Femur (tissue), 1 donor: ENCODE measurements around the gene APBB2.

Source experiments
- DNase-seq: peaks from one replicate; pipeline ENCODE4 v3.0.0-alpha.2; 2017

Gene APBB2

DNA sequence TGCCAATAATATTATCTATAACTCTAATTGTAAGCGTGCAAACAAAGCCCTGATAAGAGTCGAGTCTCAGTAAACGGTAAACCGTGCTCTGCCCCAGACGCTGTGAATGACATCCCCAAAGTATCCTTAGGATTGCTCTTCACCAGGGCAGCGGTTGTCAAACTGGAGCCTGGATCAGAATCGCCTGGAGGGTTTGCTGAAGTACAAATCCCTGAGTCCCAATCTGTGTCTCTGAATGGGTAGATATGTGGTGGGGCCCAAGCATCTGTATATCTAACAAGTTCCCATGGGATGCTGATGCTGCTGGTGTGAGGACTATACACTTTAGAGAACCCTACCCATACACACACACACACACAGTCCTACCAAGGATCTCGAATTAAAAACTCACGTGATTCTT is 813 bp upstream of the APBB2 start:
- DNase-seq: no peak

DNA sequence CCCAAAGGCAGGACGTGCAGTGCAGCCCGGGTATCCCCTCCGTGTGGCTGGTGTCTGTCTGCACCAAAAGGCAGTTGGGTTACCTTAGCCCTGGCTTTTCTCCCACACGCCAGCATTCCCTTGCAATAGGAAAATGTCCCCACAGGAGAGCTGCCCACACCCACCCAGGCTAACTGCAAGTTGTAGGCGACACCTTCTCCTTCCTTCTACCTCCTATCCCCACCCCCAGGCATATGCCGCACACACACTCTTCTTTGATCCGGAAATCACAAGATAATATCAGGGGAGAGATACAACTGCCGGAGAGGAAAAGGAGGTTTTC is 444 bp upstream of the APBB2 start:
- DNase-seq: no peak

DNA sequence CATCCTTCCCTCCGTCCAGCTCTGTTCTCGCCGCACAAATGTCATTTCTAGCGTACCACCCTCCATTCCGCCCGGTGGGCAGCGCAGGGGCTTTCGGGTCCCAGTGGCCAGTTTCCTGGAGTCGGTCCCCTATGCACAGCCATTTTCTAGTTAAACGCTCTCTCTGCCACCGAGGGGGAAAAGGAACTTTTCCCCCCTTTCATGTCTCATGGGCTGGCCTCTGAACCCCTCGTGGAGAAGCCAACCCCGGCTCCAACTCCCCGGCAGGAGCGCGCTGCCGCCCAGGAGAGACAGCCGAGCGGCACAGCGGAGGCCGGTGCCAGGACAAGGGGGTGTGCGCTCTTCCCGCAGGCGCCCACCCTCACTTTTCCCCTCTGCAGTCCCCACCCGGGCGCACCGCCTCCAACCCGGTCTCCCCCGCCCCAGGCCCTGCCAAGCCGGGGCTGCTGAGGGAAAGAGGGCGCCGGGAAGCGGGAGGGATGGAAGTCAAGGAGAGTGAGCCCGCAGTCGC is 662 bp downstream of the APBB2 start:
- peak; percentile 50 for DNase-seq

DNA sequence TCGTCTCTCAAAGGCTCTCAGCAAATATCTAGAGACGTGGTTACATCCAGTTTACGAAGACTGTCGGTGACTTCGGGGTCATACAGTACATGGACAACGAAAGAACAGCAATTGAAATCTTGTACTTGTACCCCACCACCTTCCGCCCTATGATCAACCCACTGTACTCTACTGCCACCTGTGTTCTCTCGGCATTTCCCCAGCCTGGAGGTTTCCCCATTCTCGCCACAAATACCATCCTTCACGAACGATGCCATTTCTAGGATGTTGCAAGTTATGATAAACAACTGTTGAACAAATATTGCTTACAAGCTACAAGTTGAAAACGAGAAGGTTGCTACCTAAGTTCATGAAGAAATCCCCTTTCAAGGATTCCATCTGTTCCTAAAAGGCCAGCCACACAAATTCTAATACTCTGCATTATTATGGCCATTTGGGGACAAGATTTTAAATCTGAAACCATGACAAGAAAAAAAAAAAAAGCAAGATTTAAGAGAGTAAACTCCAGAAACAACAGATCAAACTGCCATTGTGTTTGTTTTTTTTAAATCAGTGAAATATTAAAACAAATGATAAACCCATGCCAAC is 1.6 kb downstream of the APBB2 start:
- peak; percentile 67 for DNase-seq

DNA sequence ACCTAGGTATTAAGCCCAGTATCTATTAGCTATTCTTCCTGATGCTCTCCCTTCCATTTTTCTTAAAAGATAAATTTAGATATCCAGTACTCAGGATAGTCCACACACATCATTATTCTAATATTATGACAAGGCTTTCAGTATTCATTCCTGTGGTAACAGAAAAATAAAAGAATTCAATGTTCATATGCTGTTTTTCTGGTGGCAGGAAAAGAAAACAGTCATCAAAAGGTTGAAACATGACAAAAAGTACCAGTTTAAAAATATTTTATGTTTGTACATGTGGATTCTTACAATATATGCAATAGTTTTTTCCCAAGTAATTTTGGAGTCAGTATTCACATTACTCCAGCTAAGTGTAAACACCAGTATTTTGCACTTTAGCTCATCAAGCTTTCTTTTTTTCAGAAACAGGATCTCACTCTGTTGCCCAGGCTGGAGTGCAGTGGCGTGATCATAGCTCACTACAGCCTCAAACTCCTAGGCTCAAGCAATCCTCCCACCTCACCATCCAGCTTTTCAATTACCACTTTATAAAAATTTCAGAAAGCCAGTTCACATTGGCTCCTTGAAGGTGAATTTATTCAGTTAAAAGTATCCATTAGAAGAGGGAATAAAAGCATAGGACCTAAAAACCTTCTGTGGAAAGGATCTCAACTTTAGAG is 2.3 kb downstream of the APBB2 start:
- no peak for DNase-seq

DNA sequence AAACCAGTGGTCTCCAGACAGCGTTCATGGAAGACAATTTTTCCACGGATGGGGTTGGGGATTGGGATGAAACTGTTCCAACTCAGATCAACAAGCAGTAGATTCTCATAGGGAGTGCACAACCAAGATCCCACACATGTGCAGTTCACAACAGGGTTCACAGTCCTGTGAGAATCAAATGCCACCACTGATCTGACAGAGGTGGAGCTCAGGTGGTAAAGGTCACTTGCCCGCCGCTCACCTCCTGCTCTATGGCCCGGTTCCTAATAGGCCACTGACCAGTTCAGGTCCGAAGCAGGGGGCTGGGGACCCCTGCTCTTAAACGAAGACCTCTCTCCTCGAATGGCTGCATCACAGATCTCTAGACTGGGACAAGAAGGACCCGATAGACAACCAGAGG is 4.4 kb downstream of the APBB2 start:
- no peak for DNase-seq

DNA sequence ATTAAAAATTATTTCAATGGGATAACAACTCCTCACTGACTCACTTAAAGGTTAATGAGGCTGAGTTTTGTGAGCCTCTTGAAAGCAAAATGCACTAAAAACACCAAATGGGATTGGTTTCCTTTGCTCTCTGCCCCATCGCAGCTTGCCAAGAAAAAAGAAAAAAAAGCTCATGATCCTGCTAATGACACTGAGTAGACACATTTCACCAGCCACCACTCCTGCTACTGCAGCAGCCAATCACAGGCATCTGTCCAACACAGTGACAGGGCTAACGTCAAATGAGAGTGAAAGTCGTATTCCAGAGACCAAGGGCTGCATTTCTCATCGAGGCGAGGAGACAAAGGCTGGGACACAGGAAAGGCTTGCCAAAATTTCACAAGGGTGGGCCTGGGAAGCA is 5.2 kb downstream of the APBB2 start:
- no peak for DNase-seq

DNA sequence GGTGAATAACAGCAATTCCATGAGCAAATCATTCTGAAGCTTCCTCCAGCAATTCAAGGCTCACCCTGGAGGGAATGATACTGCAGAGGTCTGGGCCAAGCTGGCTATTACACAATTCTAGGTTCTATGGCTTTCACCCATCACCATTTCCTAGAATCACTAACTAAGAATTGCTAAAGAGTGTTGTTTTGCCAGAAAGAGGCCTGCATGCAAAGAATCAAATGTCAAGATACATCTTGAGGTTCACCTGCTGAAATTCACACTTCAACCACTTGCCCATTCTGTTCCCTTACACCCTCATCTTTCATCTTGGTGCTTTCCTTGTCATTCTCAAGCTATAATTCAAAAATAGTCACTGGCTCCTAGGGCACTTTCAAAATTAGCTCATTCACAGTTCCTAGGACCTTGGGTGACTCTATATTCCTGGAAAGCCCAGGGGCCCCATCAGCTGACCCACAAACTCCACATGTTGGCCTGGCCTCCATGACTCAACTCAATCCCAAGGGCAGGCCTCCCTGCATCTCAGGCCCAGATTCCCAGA is 7.0 kb downstream of the APBB2 start:
- no peak for DNase-seq

DNA sequence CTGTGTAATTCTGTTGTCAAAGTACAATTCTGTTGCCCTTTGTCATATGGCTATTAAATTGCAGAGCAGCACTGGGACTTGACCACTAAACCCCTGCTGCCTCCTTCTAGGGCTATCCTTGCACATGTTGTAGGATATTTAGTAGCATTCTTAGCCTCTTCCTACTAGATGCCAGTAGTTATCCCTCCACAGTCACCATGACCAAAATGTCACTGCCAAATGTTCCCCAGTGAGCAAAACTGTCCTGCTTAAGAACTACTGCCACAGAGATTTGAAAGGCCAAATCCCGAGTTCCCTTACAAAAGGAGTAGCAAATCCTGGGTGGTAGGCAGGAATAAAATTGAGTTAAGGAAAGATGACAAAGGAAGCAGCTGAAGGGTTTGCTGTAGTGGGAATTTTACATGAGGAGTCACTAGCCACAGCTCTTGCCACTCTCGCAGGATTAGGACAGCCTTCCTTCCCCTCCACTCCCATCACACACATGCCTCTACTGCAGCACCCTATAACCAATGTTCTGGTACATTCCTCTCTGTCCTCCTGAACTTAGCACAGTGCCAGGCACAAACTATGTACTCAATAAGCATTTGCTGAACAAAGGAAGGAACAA is 8.4 kb downstream of the APBB2 start:
- DNase-seq: no peak

DNA sequence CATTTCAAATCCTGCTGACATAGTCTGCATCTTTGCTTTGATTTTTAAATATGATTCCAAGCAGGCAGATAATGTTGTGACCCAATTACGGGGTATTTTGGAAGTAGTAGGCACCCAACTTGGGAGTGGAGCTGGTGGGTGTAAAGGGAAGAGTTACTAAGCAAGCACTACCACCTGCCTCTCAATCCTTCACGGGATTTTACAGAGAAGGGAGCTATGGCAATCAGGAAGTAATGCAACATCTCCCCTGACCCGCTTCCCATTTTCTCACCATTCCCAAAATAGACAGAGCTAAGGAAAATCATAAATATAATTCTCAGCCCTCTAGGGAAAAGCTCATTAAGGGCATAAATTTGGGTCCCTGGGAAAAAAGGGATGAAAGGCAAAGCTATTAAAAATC is 9.2 kb downstream of the APBB2 start:
- DNase-seq: no peak

DNA sequence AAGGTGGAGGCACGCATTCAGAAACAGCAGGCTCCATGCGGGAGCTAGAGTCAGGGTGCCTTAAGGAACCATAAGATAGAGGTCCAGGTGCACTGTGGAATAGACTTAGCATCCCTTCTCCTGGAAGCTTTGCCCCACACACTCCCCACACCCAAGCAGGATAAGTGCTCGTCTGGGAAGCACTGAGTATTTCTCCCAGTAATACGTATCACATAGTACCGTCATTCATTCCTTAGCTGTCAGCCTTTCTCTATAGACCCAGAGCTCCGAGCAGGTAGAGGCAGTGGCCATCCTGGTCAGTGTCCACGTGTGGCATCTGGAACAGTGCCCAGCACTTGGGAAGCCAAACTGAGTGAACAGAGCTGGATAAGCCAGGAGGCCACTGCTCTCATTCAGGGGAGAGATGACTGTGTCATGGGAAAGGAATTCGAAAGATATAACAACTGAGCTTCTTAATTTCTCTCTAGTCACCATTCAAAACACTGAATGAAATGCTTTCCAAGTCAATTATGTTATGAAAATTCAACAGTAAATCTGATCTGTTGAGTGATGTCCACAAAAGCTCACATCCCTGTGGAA is 9.9 kb downstream of the APBB2 start:
- peak; percentile 40 for DNase-seq

DNA sequence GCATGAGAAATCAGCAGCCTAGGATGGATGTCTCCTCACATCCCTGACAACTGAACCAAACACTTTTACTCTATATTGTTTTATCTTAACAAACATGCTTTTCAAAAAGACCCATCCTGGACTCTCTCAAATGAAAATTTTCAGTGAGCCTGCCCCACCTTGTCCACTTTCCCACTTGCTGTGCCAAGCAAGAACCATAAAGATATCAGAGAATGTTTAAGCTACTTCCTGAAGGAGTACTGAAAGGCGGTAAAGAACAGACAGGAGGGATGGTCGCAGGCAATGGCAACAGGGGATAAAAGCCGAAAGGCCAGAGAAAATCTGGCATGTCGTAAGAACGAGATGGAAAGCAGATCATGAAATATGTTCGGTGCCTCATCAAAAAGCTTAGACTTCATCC is 10.5 kb downstream of the APBB2 start:
- no peak for DNase-seq

DNA sequence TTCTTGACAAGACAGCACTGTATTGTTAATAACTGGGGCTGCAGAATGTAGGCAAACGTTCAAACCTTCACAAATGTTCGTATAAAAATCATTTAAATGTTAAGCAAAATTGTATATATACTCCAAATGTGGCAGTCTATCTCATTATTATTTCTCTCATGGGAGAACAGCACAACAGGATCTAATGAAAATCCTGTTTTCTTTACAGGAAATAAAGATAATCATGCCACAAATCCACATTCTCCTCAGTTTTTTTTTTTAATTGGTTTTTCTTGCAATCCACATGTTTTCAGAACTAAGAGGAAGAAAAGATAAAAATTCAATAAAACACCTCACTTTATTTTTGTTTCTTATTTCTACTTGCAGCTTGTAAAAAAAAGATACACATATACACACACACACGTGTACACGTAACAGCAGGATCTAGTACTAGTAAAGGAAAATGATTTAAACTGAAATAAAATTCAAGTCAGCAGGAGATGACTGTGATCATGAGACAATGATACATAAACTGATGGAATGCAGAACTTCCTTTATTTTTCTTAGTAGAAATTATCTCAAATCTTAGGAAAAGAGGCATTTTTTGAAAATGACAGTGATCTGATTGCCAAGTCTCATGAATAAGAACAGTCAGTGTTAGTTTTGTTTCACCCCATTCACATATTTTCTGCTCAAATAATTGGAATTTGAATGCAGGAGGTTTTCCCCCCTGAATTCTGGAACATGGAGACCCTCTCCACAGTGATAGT is 11.3 kb downstream of the APBB2 start:
- no peak for DNase-seq

DNA sequence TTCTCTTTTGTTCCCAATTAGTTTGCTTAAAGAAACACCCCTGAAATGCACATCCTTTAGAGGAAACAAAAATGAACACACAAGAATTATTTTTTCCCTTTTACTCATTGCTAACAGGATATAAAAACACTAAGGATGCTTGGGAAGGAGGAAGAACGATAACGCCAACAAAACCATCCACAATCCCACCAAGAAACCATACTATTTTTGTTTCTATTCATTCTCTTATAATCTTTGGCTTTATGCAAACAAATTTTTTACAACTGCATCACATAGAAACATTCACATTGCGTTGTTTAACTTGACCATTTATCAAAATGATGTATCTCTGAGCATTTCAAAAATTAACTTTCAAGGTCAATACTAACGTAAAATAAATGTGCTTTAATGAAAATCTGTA is 12.0 kb downstream of the APBB2 start:
- DNase-seq: no peak

DNA sequence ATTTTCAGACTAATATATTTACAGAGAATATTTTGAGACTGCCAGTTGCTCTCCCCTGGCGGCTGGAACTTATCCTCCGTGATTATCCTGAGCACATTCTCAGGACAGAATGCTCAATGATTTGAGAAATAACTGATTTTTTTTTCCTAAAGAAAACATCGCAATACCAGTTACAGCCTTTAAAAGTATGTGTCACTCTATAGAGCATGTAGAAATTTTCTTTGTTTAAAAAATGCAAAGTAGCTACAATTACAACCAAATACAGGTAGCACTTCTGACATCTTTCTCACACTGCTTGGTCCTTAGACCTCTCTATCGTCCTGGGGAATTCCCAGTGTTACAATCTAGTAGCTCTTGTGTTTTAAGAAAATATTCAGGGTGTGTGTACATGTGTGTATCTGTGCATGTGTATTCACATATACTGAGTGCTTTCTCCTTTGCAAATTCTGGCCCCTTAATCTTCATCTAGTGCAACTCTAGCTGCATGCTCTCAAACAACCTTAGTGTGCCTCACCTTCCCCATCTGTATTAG is 13.8 kb downstream of the APBB2 start:
- DNase-seq: no peak

DNA sequence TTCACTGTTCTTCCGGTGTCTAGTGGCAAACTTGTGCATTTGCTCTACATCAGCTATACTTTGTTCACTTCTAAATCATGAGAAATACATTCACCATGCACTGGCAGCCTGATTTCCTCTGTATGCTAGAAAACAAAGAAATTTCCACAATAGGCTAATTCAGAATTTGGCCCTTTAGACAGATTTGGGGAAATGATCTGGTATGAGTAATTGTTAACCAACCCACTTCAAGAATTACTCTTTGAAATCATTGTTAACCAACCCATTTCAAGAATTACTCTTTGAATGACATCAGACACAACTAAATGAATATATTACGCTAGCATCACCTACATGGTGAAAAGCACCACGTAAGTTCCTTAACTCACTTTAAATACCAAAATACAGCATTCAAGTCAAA is 14.6 kb downstream of the APBB2 start:
- no peak for DNase-seq

DNA sequence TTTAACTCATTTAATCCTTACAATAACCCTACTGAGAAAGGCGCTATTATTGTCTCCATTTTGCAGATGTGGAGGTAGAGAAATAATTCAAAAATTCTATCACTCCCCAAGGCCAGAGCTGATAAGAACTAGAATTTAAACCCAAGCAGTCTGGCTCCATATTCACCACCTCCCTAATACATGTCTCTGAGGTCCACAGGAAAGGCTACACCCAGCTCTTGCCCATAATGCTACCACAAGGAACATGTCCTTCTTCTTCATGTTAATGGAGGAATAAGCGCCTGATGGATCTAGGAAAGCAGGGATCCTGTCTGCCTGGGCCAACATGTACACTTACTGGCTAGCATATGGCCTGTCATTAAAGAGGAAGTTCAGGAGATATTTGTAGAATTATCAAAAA is 16.3 kb downstream of the APBB2 start:
- no peak for DNase-seq

DNA sequence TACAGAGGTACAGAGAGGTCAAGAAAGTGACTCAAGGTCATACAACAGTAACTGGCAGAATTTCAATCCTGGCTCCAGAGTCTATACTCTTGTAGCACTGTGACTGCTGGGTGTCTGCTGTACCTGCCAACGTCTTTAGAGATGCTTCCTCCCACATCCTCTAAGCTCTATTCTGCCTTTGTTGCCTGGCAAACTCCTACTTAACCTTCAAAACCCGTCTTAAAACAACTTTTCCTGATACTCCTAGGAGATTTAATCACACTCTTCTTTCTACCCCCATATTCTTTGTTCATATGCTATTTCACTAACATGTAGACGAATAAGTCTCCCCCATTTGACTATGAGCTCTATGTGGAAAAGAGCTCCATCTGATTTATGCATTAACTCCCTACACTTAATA is 16.8 kb downstream of the APBB2 start:
- no peak for DNase-seq

DNA sequence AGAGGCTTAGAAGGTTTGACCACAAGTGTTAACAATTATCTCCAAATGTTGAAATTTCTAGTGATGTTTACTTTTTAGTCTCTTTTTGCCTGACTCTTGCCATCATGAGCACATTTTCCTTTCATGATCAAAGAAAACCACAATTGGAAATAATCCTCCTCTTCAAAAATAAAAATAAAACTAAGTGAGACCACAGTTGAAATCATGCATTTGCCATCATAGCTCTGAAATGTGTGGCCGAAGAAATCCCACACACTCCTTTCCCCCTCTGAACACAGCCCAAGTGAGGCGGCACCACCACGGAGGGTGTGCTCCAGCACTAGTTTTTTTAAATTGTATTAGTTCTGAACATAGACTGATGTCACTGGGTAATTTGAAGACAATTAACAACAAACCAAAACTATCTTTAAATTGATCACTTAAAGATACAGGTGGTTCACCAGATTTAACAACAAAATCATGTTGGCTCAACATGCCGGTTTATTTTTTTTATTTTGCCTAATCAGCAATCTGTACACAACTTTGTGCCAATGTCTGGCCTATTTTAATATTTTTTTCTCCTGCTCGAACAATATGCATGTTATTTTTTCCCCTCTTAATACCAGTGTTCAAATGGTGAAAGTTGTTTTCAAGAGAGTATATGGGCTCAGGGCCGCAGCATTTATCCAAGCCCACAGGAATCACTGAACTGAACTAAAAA is 17.6 kb downstream of the APBB2 start:
- DNase-seq: no peak

DNA sequence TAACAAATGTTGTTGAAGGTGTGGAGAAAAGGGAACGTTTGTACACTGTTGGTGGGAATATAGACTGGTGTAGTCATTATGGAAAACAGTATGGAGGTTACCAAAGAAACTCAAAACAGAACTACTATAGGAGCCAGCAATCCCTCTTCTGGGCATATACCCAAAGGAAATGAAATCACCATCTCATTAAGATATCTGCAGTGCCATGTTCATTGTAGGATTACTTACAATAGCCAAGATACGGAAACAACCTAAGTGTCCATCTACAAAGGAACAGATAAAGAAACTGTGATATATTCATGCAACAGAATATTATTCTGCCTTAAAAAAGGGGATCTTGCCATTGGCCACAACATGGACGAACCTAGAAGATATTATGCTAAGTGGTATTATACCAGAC is 22.2 kb downstream of the APBB2 start:
- DNase-seq: no peak

DNA sequence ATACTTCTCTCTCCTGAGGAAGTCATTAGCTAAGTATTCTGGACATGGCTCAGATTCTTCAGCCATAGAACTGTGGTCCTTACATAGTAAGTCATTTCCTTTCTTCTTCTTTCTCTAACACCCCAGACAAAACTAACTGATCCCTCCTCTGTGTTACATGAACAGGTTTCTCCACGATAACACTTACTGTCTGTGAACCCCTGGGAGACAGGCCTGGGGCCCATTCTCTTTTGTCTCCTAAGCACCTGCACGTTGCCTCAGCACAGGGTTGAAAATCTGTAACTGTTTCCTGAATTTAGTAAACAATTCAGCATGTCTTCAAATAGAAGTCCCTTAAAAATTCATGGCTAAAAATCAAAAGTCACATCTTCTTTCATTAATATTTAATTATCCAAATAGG is 24.7 kb downstream of the APBB2 start:
- no peak for DNase-seq

DNA sequence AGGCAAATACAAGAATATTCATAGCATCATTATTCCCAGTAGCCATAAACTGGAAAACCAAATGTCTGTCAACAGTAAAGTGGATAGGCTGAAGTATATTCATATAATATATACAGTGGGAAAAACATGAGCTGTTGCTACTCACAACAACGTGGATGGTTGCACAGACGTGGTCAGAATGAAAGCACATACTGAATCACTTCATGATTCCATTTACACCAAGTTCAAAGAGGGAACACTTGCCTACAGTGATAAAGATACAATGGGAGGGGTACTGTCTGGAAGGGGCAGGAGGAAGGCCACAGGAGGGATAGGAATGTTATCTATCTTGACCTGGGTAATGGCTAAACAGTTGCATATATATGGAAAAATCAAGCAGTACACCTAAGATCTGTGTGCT is 25.3 kb downstream of the APBB2 start:
- DNase-seq: no peak
